CD4-positive, alpha-beta T cell treated with Interleukin-6 for 4 hours (primary cell): ENCODE results near the gene DRC7.
"Not testable (repeated sequence)": the region's sequence is repeated elsewhere in the genome, so short reads cannot be mapped to it uniquely, and the experiment has no call there.

Experiments
- DNase-seq: peaks from one replicate; pipeline ENCODE4 v3.0.0-alpha.2; 2020; ENCODE audit warnings: mixed read lengths

The DRC7 gene

DNA sequence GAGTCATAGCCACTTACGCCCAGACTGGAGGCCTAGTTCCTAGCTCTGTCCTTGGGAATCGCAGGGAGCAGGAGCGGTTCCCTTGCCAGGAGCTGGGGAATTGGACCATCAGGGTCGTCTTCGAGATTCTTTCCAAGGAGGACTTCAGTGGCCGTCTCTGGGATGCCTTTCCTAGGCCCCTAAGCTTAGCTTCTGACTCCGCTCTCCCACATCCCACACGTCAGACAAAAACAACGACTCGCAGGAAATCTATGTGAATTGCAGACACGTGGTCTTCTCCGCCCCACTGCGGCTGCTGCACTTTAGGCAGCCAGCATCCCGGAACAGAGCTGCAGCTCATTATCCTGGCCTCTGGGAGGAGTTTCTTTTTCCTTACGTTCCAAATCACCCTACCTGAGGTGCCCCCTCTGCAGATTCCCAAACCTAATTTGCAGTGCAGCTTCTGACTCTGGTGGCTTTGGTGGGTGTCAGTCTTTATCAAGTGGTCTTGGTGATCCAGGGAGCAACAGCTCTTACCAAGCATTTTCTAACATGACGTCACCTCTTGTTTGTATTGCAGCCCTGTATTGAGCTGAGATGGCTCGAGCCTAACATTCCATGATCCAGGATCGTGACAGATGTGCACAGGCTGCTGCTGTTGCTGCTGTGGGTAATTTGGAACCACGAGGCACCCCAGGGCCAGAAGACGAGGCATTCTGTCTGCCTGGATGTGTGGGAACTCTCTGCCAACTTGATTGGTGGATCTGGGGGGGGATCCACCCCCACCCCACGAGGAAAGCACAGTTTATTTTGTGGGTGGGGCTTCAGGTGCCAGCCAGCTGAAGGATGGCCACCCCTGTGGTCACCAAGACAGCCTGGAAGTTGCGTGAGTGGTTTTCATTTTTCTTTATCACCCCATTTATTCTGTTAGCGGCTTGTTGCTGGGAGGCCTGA is 42.1 kb downstream of the DRC7 start:
- DNase-seq: peak; percentile 66

GRCh38 chr16:57738844-57739243 is 44.2 kb downstream of the DRC7 start:
- DNase-seq: no peak

DNA sequence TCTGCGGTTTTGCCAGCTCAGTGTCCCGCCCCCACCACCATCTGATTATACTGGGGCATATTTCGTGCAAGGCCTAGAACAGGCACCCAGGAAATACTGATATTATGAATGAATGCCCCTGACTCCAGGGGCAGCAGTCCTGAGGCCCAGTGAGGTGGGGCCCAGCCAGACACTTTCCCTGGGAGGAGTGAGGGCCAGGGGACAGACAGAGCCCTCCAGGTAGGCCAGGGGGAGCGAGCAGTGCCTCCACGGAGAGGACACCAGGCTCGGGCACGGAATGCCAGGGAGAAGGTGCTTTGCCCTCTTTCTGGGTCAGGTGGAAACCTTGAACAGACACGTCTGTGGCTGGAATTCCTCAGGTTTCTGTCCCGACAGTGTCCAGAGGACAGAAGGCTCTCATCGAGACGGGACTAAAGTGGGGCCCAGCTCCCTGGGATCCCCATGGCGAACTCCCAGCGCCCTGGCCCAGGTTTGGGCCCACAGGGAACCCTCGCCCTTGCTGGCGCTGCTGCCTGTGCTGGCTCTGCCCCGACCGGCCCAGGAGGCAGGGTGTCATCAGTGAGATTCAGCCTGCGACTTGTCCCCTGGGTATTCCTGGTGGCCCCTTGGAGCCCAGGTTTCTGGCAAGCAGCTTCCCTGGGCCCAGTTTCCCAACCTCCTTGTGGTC is 45.3 kb downstream of the DRC7 start:
- DNase-seq: no peak

- no peak for DNase-seq
These were observed 45.9 kb downstream of the DRC7 start for GRCh38 chr16:57740423-57741071.

GRCh38 chr16:57741660-57742191 is 47.1 kb downstream of the DRC7 start:
- DNase-seq: no peak

DNA sequence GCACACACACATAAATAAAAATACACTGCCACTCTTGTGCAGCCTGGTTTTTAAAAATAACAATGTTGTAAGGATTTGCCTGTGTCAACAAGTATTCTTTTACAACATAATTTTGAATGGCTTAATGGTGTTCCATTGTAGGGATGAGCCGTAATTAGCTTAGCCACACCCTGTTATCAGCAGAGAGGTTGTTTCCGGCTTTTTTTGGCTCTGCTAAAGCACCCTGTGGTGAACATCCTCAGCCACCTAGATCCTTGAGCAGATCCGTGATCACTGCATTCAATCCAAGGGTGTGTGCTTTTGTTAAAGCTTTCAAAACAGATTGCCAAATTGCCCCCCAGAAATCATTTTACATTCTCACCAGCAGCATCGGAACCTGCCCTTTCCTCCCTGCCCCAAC is 47.9 kb downstream of the DRC7 start:
- DNase-seq: no peak

- no peak for DNase-seq
These were observed 48.9 kb downstream of the DRC7 start for GRCh38 chr16:57743458-57743857.

DNA sequence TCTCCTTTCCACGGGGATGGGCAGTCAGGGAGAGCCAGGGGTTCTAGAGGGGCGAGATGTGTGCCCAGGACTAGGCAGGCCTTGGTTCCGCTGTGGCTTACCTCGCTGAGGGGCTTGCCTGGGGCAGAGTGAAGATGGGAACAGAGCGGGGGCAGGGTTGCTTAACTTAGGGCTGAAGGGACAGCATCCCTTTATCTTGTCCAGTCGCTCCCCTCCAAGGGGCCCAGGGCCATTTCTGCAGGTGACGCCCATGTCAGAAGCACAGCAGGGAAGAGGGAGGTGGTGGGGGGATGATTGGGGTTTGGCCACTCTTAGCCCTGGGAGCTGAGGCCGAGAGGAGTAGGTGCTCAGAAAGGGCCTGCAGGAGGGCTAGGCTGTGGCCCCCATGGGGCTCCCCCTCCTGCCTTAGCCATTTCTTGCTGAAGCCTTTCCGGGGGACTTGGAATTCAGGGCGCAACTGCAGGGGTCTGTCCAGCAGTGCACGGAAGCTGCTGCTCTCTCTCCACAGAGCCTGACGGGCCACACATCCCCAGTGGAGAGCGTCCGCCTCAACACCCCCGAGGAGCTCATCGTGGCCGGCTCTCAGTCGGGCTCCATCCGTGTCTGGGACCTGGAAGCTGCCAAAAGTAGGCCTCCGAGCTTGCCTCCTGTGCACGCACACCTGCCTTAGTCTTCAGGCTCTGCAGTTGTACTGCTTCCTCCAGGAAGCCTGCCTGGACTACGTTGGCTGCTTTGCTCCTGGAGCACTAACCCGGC is 49.5 kb downstream of the DRC7 start:
- DNase-seq: no peak

- no peak for DNase-seq
These were observed 50.0 kb downstream of the DRC7 start for GRCh38 chr16:57744642-57744903.

DNA sequence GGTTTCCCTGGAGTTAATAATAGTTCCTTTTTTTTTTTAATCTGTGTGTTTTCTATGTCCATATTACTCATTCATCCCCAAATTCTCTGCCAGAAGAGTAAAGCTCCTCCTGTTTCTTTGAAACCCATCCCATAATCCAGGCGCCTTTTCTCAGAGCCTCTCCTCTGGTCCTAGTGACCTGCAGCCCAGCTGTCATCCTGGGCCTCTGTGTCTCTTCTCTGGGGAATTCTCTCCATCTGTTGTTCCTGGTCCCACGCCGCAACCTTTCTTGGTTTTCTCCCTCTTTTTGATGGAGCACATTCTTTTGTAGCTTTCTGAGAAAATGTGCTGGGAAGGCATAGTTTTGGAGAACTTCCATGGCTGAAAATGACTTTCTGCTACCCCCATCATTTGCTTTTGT is 51.2 kb downstream of the DRC7 start:
- no peak for DNase-seq

DNA sequence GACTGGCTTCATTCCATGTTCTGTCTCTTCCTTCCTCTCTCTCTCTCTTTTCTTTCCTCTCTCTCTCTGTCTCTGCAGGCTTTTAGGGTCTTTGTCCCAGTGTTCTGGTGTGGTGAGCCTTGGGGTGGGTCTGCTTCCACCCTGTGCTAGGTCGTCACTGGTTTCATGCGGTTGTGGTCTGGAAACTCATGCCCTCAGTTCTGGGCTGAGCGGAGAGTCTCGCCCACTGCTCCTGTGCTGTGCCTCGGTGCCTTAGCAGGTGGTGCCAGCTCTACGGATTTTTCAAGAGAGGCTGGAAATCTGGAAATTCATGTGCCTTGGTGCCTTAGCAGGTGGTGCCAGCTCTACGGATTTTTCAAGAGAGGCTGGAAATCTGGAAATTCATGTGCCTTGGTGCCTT is 51.7 kb downstream of the DRC7 start:
- DNase-seq: not testable (repeated sequence)

GRCh38 chr16:57747091-57747490 is 52.5 kb downstream of the DRC7 start:
- DNase-seq: no peak

GRCh38 chr16:57747496-57747895 is 52.9 kb downstream of the DRC7 start:
- DNase-seq: no peak

GRCh38 chr16:57747996-57748395 is 53.4 kb downstream of the DRC7 start:
- DNase-seq: no peak

GRCh38 chr16:57748596-57748995 is 54.0 kb downstream of the DRC7 start:
- DNase-seq: no peak

DNA sequence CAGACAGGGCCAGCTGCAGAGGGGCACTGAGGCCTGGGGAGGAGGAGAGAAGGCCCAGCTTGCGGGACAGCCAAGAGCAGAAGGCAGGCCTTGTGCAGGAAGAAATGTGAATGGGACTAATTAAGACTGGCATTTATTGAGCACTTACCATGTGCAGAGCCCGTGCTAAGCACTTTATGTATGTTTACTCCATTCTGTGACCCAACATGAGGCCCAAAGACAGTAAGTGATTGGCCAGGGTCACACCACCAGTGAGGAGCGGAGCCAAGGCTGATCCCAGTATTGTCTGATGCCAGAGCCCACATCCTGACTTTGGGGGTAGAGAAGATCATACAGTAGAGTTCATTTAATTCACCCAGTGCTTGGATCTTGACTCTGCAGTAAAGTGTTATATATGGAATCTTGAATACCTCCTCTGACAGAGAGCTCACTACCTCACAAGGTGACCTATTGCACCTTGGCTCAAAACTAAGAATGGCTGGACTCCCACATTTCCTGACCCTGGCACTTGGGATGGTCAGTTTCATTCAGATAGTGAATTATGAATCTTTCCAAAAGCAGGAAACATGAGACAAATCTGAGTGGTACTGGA is 54.6 kb downstream of the DRC7 start:
- DNase-seq: no peak

GRCh38 chr16:57749856-57750452 is 55.3 kb downstream of the DRC7 start:
- no peak for DNase-seq

GRCh38 chr16:57750796-57751538 is 56.4 kb downstream of the DRC7 start:
- no peak for DNase-seq

DNA sequence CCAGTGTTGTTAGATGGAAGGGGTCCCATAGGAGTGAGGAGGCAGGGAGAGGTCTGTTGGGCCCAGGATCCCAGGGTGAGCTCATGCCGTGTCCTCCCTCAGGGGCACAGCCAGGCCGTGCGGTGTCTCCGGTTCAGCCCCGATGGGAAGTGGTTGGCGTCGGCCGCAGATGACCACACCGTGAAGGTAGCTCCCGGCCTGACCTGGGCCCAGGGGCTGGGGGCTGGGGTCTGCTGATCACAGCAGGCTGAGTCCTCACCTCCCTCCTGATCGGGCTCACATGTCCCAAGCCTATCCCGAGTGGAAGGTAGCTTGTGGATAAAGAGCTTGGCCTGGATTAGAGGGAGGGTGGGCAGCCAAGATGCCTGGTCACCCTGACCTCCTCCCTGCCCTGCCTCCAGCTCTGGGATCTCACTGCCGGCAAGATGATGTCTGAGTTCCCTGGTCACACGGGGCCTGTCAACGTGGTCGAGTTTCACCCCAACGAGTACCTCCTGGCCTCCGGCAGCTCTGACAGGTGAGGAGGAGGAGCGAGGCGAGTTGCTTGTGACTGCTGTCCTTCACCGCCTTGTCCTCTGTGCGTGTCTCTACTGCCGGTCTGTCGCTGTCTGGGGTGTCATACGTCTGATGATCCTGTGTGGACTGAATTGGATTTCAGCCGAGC is 57.1 kb downstream of the DRC7 start:
- no peak for DNase-seq

GRCh38 chr16:57752203-57752580 is 57.6 kb downstream of the DRC7 start:
- DNase-seq: no peak
